IMR-90 (cell line): Measurements from ENCODE around the gene DOCK9. TPM values are rescaled to one million over a fixed set of nuclear protein-coding genes. Genes with fewer than 3 reads are reported as not detected.

Experiments
- ATAC-seq: fragments of 200-7000 bp; cut with Tn5 transposase; 2 replicates; pipeline ENCODE4 v1.9.1; 2020; ENCODE audit warnings: low read depth, mild to moderate bottlenecking, moderate library complexity
- BruUV-seq: library from RNA; stranded (reverse); fragments of 400-500 nt; replicated peaks from 2 replicates; lab custom pipeline; 2021; lab: Mats Ljungman, UMichigan
- CTCF ChIA-PET: fragments of 300-600 bp; formaldehyde crosslinking; extraction: SDS; loops from one replicate; lab custom pipeline; 2021; ENCODE audit warnings: antibody characterized with exemption; lab: Yijun Ruan, JAX
- POLR2A ChIA-PET: fragments of 300-600 bp; sonication (Branson Sonifier 250); formaldehyde crosslinking; loops from one replicate; lab custom pipeline; 2022; ENCODE audit warnings: antibody characterized with exemption; ENCODE audit not compliant: unreplicated experiment; lab: Charles Lee
- DNase-seq: peaks from one replicate; pipeline ENCODE4 v3.0.0; 2013
- H2AFZ ChIP-seq: replicated peaks from 2 replicates; pipeline ENCODE3; 2013; ENCODE audit warnings: low read length, mild to moderate bottlenecking; ENCODE audit not compliant: poor library complexity
- H2AK5ac ChIP-seq: 2 replicates; pipeline ENCODE4 v1.6.1; 2013; ENCODE audit warnings: low read depth, low read length, inconsistent platforms
- H2AK9ac ChIP-seq: replicated peaks from 2 replicates; pipeline ENCODE3; 2013; ENCODE audit warnings: mild to moderate bottlenecking, low read depth, low read length, moderate library complexity; ENCODE audit not compliant: poor library complexity
- H2BK120ac ChIP-seq: 2 replicates; pipeline ENCODE4 v1.6.1; 2013; ENCODE audit warnings: low read depth, low read length, inconsistent platforms
- H2BK15ac ChIP-seq: 3 replicates; pipeline ENCODE4 v1.6.1; 2013; ENCODE audit warnings: low read depth, low read length, inconsistent platforms
- H2BK20ac ChIP-seq: 2 replicates; pipeline ENCODE4 v1.6.1; 2013; ENCODE audit warnings: low read depth, mild to moderate bottlenecking, inconsistent platforms, low read length, moderate library complexity
- H2BK5ac ChIP-seq: 2 replicates; pipeline ENCODE4 v1.6.1; 2013; ENCODE audit warnings: mild to moderate bottlenecking, low read depth, low read length, inconsistent platforms; ENCODE audit not compliant: poor library complexity, severe bottlenecking
- H3K14ac ChIP-seq: replicated peaks from 2 replicates; pipeline ENCODE4 v1.6.1; 2013; ENCODE audit warnings: low read depth, low read length, inconsistent platforms
- H3K18ac ChIP-seq: 2 replicates; pipeline ENCODE4 v1.6.1; 2013; ENCODE audit warnings: low read depth, low read length, control low read depth
- H3K23ac ChIP-seq: 2 replicates; pipeline ENCODE4 v1.6.1; 2013; ENCODE audit warnings: low read depth, low read length, inconsistent platforms
- H3K27ac ChIP-seq: 2 replicates; pipeline ENCODE4 v1.5.1; 2013; ENCODE audit warnings: mild to moderate bottlenecking, control low read depth, low read length; ENCODE audit not compliant: insufficient read depth
- H3K27me3 ChIP-seq: 2 replicates; pipeline ENCODE4 v1.6.1; 2013; ENCODE audit warnings: low read length; ENCODE audit not compliant: control insufficient read depth, insufficient read depth
- H3K36me3 ChIP-seq: 2 replicates; pipeline ENCODE4 v1.6.1; 2013; ENCODE audit warnings: low read length, mixed read lengths; ENCODE audit not compliant: control insufficient read depth, insufficient read depth
- H3K4ac ChIP-seq: 2 replicates; pipeline ENCODE4 v1.6.1; 2013; ENCODE audit warnings: low read depth, low read length, inconsistent platforms
- H3K4me1 ChIP-seq: 2 replicates; pipeline ENCODE4 v1.6.1; 2013; ENCODE audit warnings: low read length, mixed read lengths; ENCODE audit not compliant: control insufficient read depth, insufficient read depth
- H3K4me2 ChIP-seq: 2 replicates; pipeline ENCODE4 v1.6.1; 2013; ENCODE audit warnings: low read depth, mild to moderate bottlenecking, control low read depth, low read length, moderate library complexity
- H3K4me3 ChIP-seq: 2 replicates; pipeline ENCODE4 v1.5.1; 2013; ENCODE audit warnings: low read depth, mild to moderate bottlenecking, control low read depth, low read length, moderate library complexity; ENCODE audit not compliant: insufficient read depth
- H3K56ac ChIP-seq: 2 replicates; pipeline ENCODE4 v1.6.1; 2013; ENCODE audit warnings: low read length, inconsistent platforms; ENCODE audit not compliant: insufficient read depth; ENCODE audit errors: extremely low read depth
- H3K79me1 ChIP-seq, 2 experiments: 2 replicates each; pipeline ENCODE4 v1.6.1; 2013; ENCODE audit warnings: low read length in 2 of 2, inconsistent platforms in 1 of 2, low read depth in 1 of 2
- H3K9ac ChIP-seq: 2 replicates; pipeline ENCODE4 v1.6.1; 2013; ENCODE audit warnings: low read depth, low read length, control low read depth
- H3K9me1 ChIP-seq: 2 replicates; pipeline ENCODE4 v1.6.1; 2013; ENCODE audit warnings: low read length, inconsistent platforms; ENCODE audit not compliant: insufficient read depth
- H3K9me3 ChIP-seq: 2 replicates; pipeline ENCODE4 v1.6.1; 2013; ENCODE audit warnings: low read length; ENCODE audit not compliant: control insufficient read depth, insufficient read depth
- H4K20me1 ChIP-seq: 2 replicates; pipeline ENCODE4 v1.6.1; 2013; ENCODE audit warnings: low read length, inconsistent platforms; ENCODE audit not compliant: insufficient read depth
- H4K5ac ChIP-seq: 2 replicates; pipeline ENCODE4 v1.6.1; 2013; ENCODE audit warnings: mild to moderate bottlenecking, low read depth, low read length, control low read depth
- H4K8ac ChIP-seq, 2 experiments: 2 replicates each; pipeline ENCODE4 v1.6.1; 2013; ENCODE audit warnings: low read depth in 2 of 2, low read length in 2 of 2, control low read depth in 1 of 2, inconsistent platforms in 1 of 2
- H4K91ac ChIP-seq: 2 replicates; pipeline ENCODE4 v1.6.1; 2013; ENCODE audit warnings: low read depth, low read length, inconsistent platforms; ENCODE audit not compliant: insufficient read depth
- RCOR1 ChIP-seq: IDR thresholded peaks from 2 replicates; pipeline ENCODE4 v1.6.1; 2012; ENCODE audit warnings: mild to moderate bottlenecking, low read length, improper control_type of control experiment; ENCODE audit not compliant: insufficient replicate concordance
- USF2 ChIP-seq: fragments of 150-350 bp; IDR thresholded peaks from 2 replicates; pipeline ENCODE4 v1.6.1; 2017; ENCODE audit warnings: mild to moderate bottlenecking, antibody characterized with exemption, low read length, low read depth
- WGBS, 2 experiments: methylation state at CpG; one replicate each; pipeline versions ENCODE4 v1.1.5 to v1.1.7; 2013; ENCODE audit warnings: missing lambda C conversion rate in 2 of 2; ENCODE audit not compliant: insufficient read length in 1 of 2; ENCODE audit errors: extremely low coverage in 2 of 2; 5-methylcytosine and 5-hydroxymethylcytosine counted together
- dilution Hi-C: fragments of 300-500 bp; cut with HindIII; formaldehyde crosslinking; loops from one replicate; pipeline ENCODE4 v1.14.3; 2018; ENCODE audit warnings: low sequenced_read_pairs; ENCODE audit not compliant: unreplicated experiment
- in situ Hi-C: fragments of 300-500 bp; cut with MboI; formaldehyde crosslinking; loops from 3 replicates; pipeline ENCODE4 v1.14.3; 2019; ENCODE audit warnings: low sequenced_read_pairs, inconsistent platforms, mixed read lengths
- intact Hi-C: fragments of 100-400 bp; cut with micrococcal nuclease; formaldehyde crosslinking; loops from 2 replicates; pipeline ENCODE4 v1.10.0; 2022
- polyA plus RNA-seq, 3 experiments: library from polyadenylated mRNA; depleted of rRNA; stranded (reverse); fragments of >200 nt; gene quantifications; 2 replicates each; pipeline ENCODE4 v1.2.3, GENCODE V29; 2012; ENCODE audit warnings: low replicate concordance in 1 of 3
- total RNA-seq: library from RNA; depleted of rRNA; stranded (reverse); fragments of >200 nt; gene quantifications from 2 replicates; pipeline ENCODE4 v1.2.3, GENCODE V29; 2012

The DOCK9 gene
- total and polyA plus RNA-seq, 2 of the 4 experiments (the other 2 are of a cell fraction) = 4.8 to 7.2 TPM

GRCh38 chr13:98951266-98951665 is 26.6 kb downstream of the DOCK9 start:
- Histone ChIP-seq H3K27ac (no peak overlapping the region), H2BK15ac (no peak overlapping the region), H3K4me2 (no peak overlapping the region), H2BK20ac (no peak overlapping the region), H3K9me1 (0 out of 2 replicates have a peak, but pooled peaks cover 8% of the 10 kb centered on the region), H4K8ac (no peak overlapping the region), H3K56ac (no peak overlapping the region), H2AK5ac (no peak overlapping the region), H2BK5ac (no peak overlapping the region), H3K27me3 (no peaks in the 10 kb centered on the region), H3K36me3 (no peaks in the 10 kb centered on the region), H4K5ac (no peak overlapping the region), H4K20me1 (no peaks in the 10 kb centered on the region; the same call in 1 of the 2 replicates), H4K91ac (no peak overlapping the region), H3K4ac (no peak overlapping the region), H3K18ac (no peak overlapping the region), H3K9me3 (no peaks in the 10 kb centered on the region), H2AK9ac (no peak overlapping the region), H3K4me1 (no peaks in the 10 kb centered on the region), H3K23ac (no peak overlapping the region), H3K9ac (no peak overlapping the region), H3K79me1 (no peaks in the 10 kb centered on the region; a peak in 1 of 4 replicates), H3K14ac (no peak overlapping the region), H3K4me3 (no peak overlapping the region), H2AFZ (no peak overlapping the region), H2BK120ac (no peak overlapping the region)
- 68% methylated on average over 4 of the region's 6 CpGs; no CpG with 5 or more reads in 1 of the 2 experiments for WGBS, 2 experiments
- in situ Hi-C loops (no loop called here), dilution Hi-C loops (no loop called here), intact Hi-C loops (no loop called here)
- no TSS peak for BruUV-seq
- no peak for TF ChIP-seq RCOR1
- TF ChIP-seq USF2 = no peak
- no peak for ATAC-seq
- ChIA-PET CTCF (no interaction called here), POLR2A (no interaction called here)
- DNase-seq = no peak
